HepG2 (cell line): ENCODE measurements around the gene MAP3K4. TPM values are rescaled to one million over a fixed set of nuclear protein-coding genes. Genes with fewer than 3 reads are reported as not detected.

Source experiments
- ATAC-seq: fragments of 200-7000 bp; cut with Tn5 transposase; 3 replicates; pipeline ENCODE4 v1.9.1; 2020; ENCODE audit warnings: mild to moderate bottlenecking, moderate library complexity
- BruUV-seq: library from RNA; stranded (reverse); fragments of 400-500 nt; replicated peaks from 2 replicates; lab custom pipeline; 2021; lab: Mats Ljungman, UMichigan
- CTCF ChIA-PET: fragments of 300-600 bp; formaldehyde crosslinking; extraction: SDS; loops from one replicate; lab custom pipeline; 2021; ENCODE audit warnings: low total read pairs, inconsistent platforms, low intra/inter-chr PET ratio; lab: Yijun Ruan, JAX
- POLR2A ChIA-PET: fragments of 350-600 bp; sonication (Branson Sonifier 250); formaldehyde crosslinking; loops from one replicate; lab custom pipeline; 2020; ENCODE audit warnings: antibody characterized with exemption, inconsistent platforms; lab: Yijun Ruan, JAX
- DNase-seq: peaks from one replicate; pipeline ENCODE4 v3.0.0-alpha.2; 2015; ENCODE audit warnings: low spot score
- FAIRE-seq: peaks from 3 replicates; lab custom pipeline; 2011; peaks lifted over from hg19 to GRCh38; lab: Jason Lieb, UNC
- H2AFZ ChIP-seq: one replicate; pipeline ENCODE4 v1.6.1; 2011; ENCODE audit warnings: low read length, inconsistent platforms
- H3K27ac ChIP-seq: fragments of 300-600 bp; 3 replicates; pipeline ENCODE4 v1.8.0; 2011; ENCODE audit warnings: mixed run types, mild to moderate bottlenecking, mixed read lengths, low read length, inconsistent platforms; ENCODE audit not compliant: insufficient read depth; ENCODE audit errors: extremely low read length
- H3K27me3 ChIP-seq, 2 experiments: fragments of 200-600 bp in 1 of 2; 2 replicates in 1 of 2; 3 replicates in 1 of 2; pipeline versions ENCODE4 v1.6.0 to v1.8.0; 2011; ENCODE audit warnings: low read length in 2 of 2, mild to moderate bottlenecking in 2 of 2, moderate library complexity in 2 of 2, inconsistent platforms in 1 of 2; ENCODE audit not compliant: insufficient read depth in 2 of 2, control insufficient read depth in 1 of 2
- H3K36me3 ChIP-seq, 2 experiments: fragments of 200-600 bp in 1 of 2; replicated peaks in 1 of 2; 2 replicates in 1 of 2; 3 replicates in 1 of 2; pipeline versions ENCODE4 v1.5.1 to v1.8.0; 2011; ENCODE audit warnings: low read length in 2 of 2, inconsistent platforms in 1 of 2; ENCODE audit not compliant: insufficient read depth in 2 of 2, control insufficient read depth in 1 of 2
- H3K4me1 ChIP-seq: 2 replicates; pipeline ENCODE4 v1.5.1; 2012; ENCODE audit warnings: low read length, inconsistent platforms; ENCODE audit not compliant: insufficient read depth
- H3K4me2 ChIP-seq: 2 replicates; pipeline ENCODE4 v1.6.0; 2011; ENCODE audit warnings: low read depth, low read length, inconsistent platforms
- H3K4me3 ChIP-seq, 3 experiments: fragments of 200-600 bp in 1 of 3; sonication (generic), shearing (Covaris generic) in 1 of 3; replicated peaks in 1 of 3; 2 replicates each; pipeline ENCODE4 v1.5.1; 2011 to 2016; ENCODE audit warnings: low read length in 3 of 3, inconsistent platforms in 2 of 3, low read depth in 2 of 3, mild to moderate bottlenecking in 2 of 3, control low read depth in 1 of 3, mixed read lengths in 1 of 3; ENCODE audit not compliant: insufficient read depth in 1 of 3
- H3K79me2 ChIP-seq: one replicate; pipeline ENCODE4 v1.6.1; 2011; ENCODE audit warnings: low read length, inconsistent platforms; ENCODE audit not compliant: insufficient read depth
- H3K9ac ChIP-seq: 2 replicates; pipeline ENCODE4 v1.6.0; 2011; ENCODE audit warnings: mild to moderate bottlenecking, low read depth, low read length, inconsistent platforms; ENCODE audit not compliant: insufficient read depth
- H3K9me3 ChIP-seq: 2 replicates; pipeline ENCODE4 v1.5.1; 2012; ENCODE audit warnings: mild to moderate bottlenecking, low read length
- H4K20me1 ChIP-seq: 2 replicates; pipeline ENCODE4 v1.6.0; 2011; ENCODE audit warnings: inconsistent platforms, mild to moderate bottlenecking, low read length, moderate library complexity; ENCODE audit not compliant: insufficient read depth
- CC2D1A ChIP-seq: sonication (generic); formaldehyde crosslinking; IDR thresholded peaks from 2 replicates; pipeline ENCODE4 v1.8.1; 2023; ENCODE audit warnings: mild to moderate bottlenecking, missing genetic modification reagents
- CHCHD3 ChIP-seq: sonication (generic); formaldehyde crosslinking; IDR thresholded peaks from 2 replicates; pipeline ENCODE4 v1.8.0; 2022; ENCODE audit warnings: mild to moderate bottlenecking, missing genetic modification reagents, moderate library complexity
- GLMP ChIP-seq: sonication (generic); formaldehyde crosslinking; IDR thresholded peaks from 2 replicates; pipeline ENCODE4 v1.9.0; 2021; ENCODE audit warnings: missing genetic modification reagents, mild to moderate bottlenecking, borderline replicate concordance
- HDAC6 ChIP-seq: fragments of 200-600 bp; sonication (generic); IDR thresholded peaks from 2 replicates; pipeline ENCODE4 v1.7.0; 2017; ENCODE audit warnings: mild to moderate bottlenecking, antibody characterized with exemption, low read length, low read depth
- IKZF5 ChIP-seq: IDR thresholded peaks from 2 replicates; pipeline ENCODE4 v1.6.1; 2018; ENCODE audit warnings: missing genetic modification reagents, mild to moderate bottlenecking, missing compliant biosample characterization
- KLF12 ChIP-seq: sonication (generic); formaldehyde crosslinking; IDR thresholded peaks from 2 replicates; pipeline ENCODE4 v1.4.0; 2020; ENCODE audit warnings: missing genetic modification reagents, borderline replicate concordance
- LBX2 ChIP-seq: sonication (generic); formaldehyde crosslinking; IDR thresholded peaks from 2 replicates; pipeline ENCODE4 v1.5.0; 2020; ENCODE audit warnings: missing genetic modification reagents, mild to moderate bottlenecking, borderline replicate concordance
- MIXL1 ChIP-seq: IDR thresholded peaks from 2 replicates; pipeline ENCODE4 v1.6.1; 2016
- NR2F1 ChIP-seq, 2 experiments: fragments of 450-650 bp in 1 of 2; formaldehyde crosslinking in 1 of 2; IDR thresholded peaks; 2 replicates each; pipeline versions ENCODE4 v1.5.0 to v1.6.1; 2016 to 2020; ENCODE audit warnings: mild to moderate bottlenecking in 1 of 2, missing compliant biosample characterization in 1 of 2, missing genetic modification reagents in 1 of 2, moderate library complexity in 1 of 2
- PRPF4 ChIP-seq: fragments of 200-400 bp; formaldehyde crosslinking; IDR thresholded peaks from 2 replicates; pipeline ENCODE4 v1.6.1; 2016; ENCODE audit warnings: low read length, low read depth; ENCODE audit not compliant: poor library complexity, severe bottlenecking
- RBM39 ChIP-seq: fragments of 200-400 bp; formaldehyde crosslinking; IDR thresholded peaks from one replicate; pipeline ENCODE4 v1.6.1; 2018; ENCODE audit warnings: antibody characterized with exemption, mild to moderate bottlenecking, low read depth, low read length; ENCODE audit not compliant: poor library complexity, severe bottlenecking
- ZNF124 ChIP-seq: sonication (generic); formaldehyde crosslinking; IDR thresholded peaks from 2 replicates; pipeline ENCODE4 v1.4.0; 2020; ENCODE audit warnings: missing genetic modification reagents
- ZNF18 ChIP-seq: sonication (generic); formaldehyde crosslinking; IDR thresholded peaks from 2 replicates; pipeline ENCODE4 v1.8.0; 2022; ENCODE audit warnings: mild to moderate bottlenecking, missing genetic modification reagents; ENCODE audit not compliant: insufficient replicate concordance
- WGBS: methylation state at CpG from one replicate; pipeline ENCODE4 v1.1.6; 2017; ENCODE audit warnings: low lambda C conversion rate; 5-methylcytosine and 5-hydroxymethylcytosine counted together
- in situ Hi-C: cut with HindIII; loops from 2 replicates; pipeline ENCODE4 v1.10.0; 2017; ENCODE audit warnings: low pct_unique_long_range_greater_than_20kb; ENCODE audit not compliant: extremely low pct_ligation_motif_present
- intact Hi-C: fragments of 100-400 bp; cut with micrococcal nuclease; formaldehyde crosslinking; loops from one replicate; pipeline ENCODE4 v1.10.0; 2022; ENCODE audit not compliant: unreplicated experiment
- polyA plus RNA-seq, 8 experiments: library from polyadenylated mRNA; depleted of rRNA in 3 of 8; stranded (reverse) in 7 of 8; unstranded in 1 of 8; fragments of >200 nt; fragmentation: Illumina TruSeq in 4 of 8; extraction: Trizol in 4 of 8; gene quantifications; 2 replicates each; pipeline versions ENCODE4 v1.2.1 to v1.2.3, GENCODE V29; 2011 to 2016; ENCODE audit warnings: low read depth in 4 of 8, missing spikeins in 1 of 8, mixed read lengths in 1 of 8; ENCODE audit not compliant: insufficient read depth in 1 of 8
- total RNA-seq, 5 experiments: library from RNA; depleted of rRNA; stranded (reverse); fragments of >200 nt; fragmentation: Illumina TruSeq; extraction: Trizol; gene quantifications; 2 replicates each; pipeline ENCODE4 v1.2.3, GENCODE V29; 2016; ENCODE audit warnings: low read depth in 1 of 5

MAP3K4 gene
- total and polyA plus RNA-seq, 2 of the 13 experiments (the other 11 are each of a cell fraction or from before 2014, with no cell fraction given): 12.9 to 33.6 TPM

GRCh38 chr6:161082215-161082614 is 90.6 kb downstream of the MAP3K4 start:
- ATAC-seq (no peak), FAIRE-seq (no peak)
- no TSS peak for BruUV-seq
- peaks cover 14 to 80% of the 10 kb centered on the region in 2 experiments for H3K36me3 ChIP-seq
- TF ChIP-seq PRPF4 (no peak), LBX2 (no peak), HDAC6 (no peak), CC2D1A (no peak), GLMP (CRISPR knock-in tag) (no peak), IKZF5 (CRISPR knock-in tag) (no peak), CHCHD3 (CRISPR knock-in tag) (no peak), MIXL1 (no peak), ZNF18 (CRISPR knock-in tag) (no peak), KLF12 (CRISPR knock-in tag) (no peak), RBM39 (no peak), NR2F1 (CRISPR knock-in tag; IDR thresholded peaks at IDR 0.05) (no peak), ZNF124 (CRISPR knock-in tag) (no peak)
- TF ChIP-seq, all 625 proteins: peak for 0
- Histone ChIP-seq H2AFZ (no peak overlapping the region), H3K4me3 (no peak overlapping the region), H3K27me3 (no peaks in the 10 kb centered on the region), H3K79me2 (no peaks in the 10 kb centered on the region), H3K9me3 (no peaks in the 10 kb centered on the region), H3K9ac (no peak overlapping the region), H3K27ac (no peak overlapping the region), H4K20me1 (no peaks in the 10 kb centered on the region), H3K4me2 (no peak overlapping the region), H3K4me1 (no peaks in the 10 kb centered on the region)
- ChIA-PET POLR2A (no interaction called here), CTCF (no interaction called here)
- DNase-seq: no peak
- in situ Hi-C loops (no loop called here), intact Hi-C loops (no loop called here)
- 93% methylated on average over 2 of the region's 2 CpGs for WGBS
